Ovary (tissue), 9 donors: ENCODE data around the gene SESN1. TPM values are rescaled to one million over a fixed set of nuclear protein-coding genes. Genes with fewer than 3 reads are reported as not detected.

Experiments
- DNase-seq, 5 donors: peaks; one replicate each; pipeline ENCODE4 v3.0.0-alpha.2; 2019 to 2020
- H3K27ac ChIP-seq, 2 donors: fragments of 200-600 bp; one replicate each; pipeline versions ENCODE4 v1.5.1 to v1.8.0; 2019 to 2022
- H3K27me3 ChIP-seq: fragments of 200-600 bp; one replicate; pipeline ENCODE4 v1.8.0; 2022
- H3K36me3 ChIP-seq: fragments of 200-600 bp; sonication (generic); one replicate; pipeline ENCODE4 v1.5.1; 2019
- H3K4me1 ChIP-seq: one replicate; pipeline ENCODE4 v1.8.1; 2013; ENCODE audit warnings: mild to moderate bottlenecking, moderate library complexity; ENCODE audit not compliant: insufficient read depth
- H3K4me3 ChIP-seq: fragments of 200-600 bp; sonication (generic); one replicate; pipeline ENCODE4 v1.5.1; 2017
- H3K9me3 ChIP-seq, 2 donors: fragments of 200-600 bp in 1 of 2; sonication (generic) in 1 of 2; one replicate each; pipeline versions ENCODE4 v1.5.1 to v1.8.1; 2013 to 2019; ENCODE audit warnings: mild to moderate bottlenecking in 1 of 2, moderate library complexity in 1 of 2
- CTCF ChIP-seq, 3 donors: fragments of 450-650 bp in 2 of 3; fragments of 200-600 bp in 1 of 3; IDR thresholded peaks; one replicate each; pipeline versions ENCODE4 v1.5.1 to v1.8.0; 2016 to 2022; ENCODE audit warnings: antibody characterized with exemption in 3 of 3, mild to moderate bottlenecking in 1 of 3
- EP300 ChIP-seq: sonication (generic); formaldehyde crosslinking; IDR thresholded peaks from one replicate; pipeline ENCODE4 v1.6.1; 2017; ENCODE audit warnings: antibody characterized with exemption
- POLR2A ChIP-seq: fragments of 450-650 bp; IDR thresholded peaks from one replicate; pipeline ENCODE4 v1.6.1; 2017; ENCODE audit warnings: antibody characterized with exemption, mild to moderate bottlenecking, moderate library complexity
- WGBS, 3 donors: extraction: QIAGEN DNeasy Blood & Tissue Kit in 1 of 3; methylation state at CpG; one replicate each; pipeline versions ENCODE4 v1.1.5 to v1.1.7; 2013 to 2017; 5-methylcytosine and 5-hydroxymethylcytosine counted together
- intact Hi-C, 4 donors: fragments of 100-400 bp; cut with DNase I; formaldehyde crosslinking; loops; one replicate each; pipeline versions ENCODE4 v1.11.0 to v1.15.1; 2022 to 2023
- polyA plus RNA-seq, 2 donors: library from polyadenylated mRNA; stranded (reverse); fragments of 200-250 nt in 1 of 2; fragments of 350-450 nt in 1 of 2; fragmentation: Illumina TruSeq in 1 of 2; extraction: RNeasy Lipid Tissue Mini Kit (QIAGEN cat#74804) in 1 of 2; gene quantifications; one replicate each; pipeline ENCODE4 v1.2.3, GENCODE V29; 2013 to 2014
- total RNA-seq, 7 donors: library from RNA; depleted of rRNA in 2 of 7; stranded (reverse); fragments of >200 nt in 2 of 7; fragmentation: NEBNext Ultra II Directional in 3 of 7; extraction: Animal tissue kit (Norgen Biotek cat#: 25700) in 3 of 7; gene quantifications; one replicate each; pipeline versions ENCODE4 v1.1.0 to v1.2.4, GENCODE V29; 2016 to 2023
- donor health status: DM: no; HTN: no; CAD: no; lungs with moderate emphysema.
- donor health status: DM: no; HTN: no; CAD: no.
- donor health status: Bipolar disorder and iron deficiency.
- donor health status: DM: yes; HTN: yes; CAD: no.
- donor health status: DM: no; HTN: no; CAD: no.
- donor health status: DM: yes; HTN: yes; CAD: no.

Gene SESN1
- total and polyA plus RNA-seq, 9 donors: 36.5 to 97.2 (median 65.4) TPM

DNA sequence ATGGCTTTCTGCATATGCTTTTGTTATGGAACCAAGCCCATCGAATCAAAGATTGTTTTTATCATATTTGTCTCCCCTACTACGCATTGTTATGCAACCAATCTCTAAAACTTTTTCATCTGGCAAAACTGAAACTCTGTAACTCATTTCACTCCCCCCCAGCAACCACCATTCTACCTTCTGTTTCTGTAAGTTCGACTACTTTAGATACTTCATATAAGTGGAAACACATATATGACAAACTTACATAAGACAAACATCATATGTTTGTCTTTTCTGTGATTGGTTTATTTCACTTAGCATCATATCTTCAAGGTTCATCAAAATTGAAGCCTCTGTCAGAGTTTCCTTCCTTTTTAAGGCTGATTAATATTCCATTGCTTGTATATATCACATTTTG, 35.4 kb upstream of the SESN1 start:
- Histone ChIP-seq H3K36me3 (no peaks in the 10 kb centered on the region), H3K9me3 (no peaks in the 10 kb centered on the region), H3K27ac (no peak overlapping the region), H3K4me3 (no peak overlapping the region), H3K27me3 (no peaks in the 10 kb centered on the region), H3K4me1 (no peaks in the 10 kb centered on the region)
- TF ChIP-seq EP300: no peak
- TF ChIP-seq POLR2A: no peak
- no peak for TF ChIP-seq CTCF (IDR thresholded peaks at IDR 0.05)
- intact Hi-C loops: no loop called here
- DNase-seq: no peak
- 94 to 97% (median 95%) methylated on average over 3 of the region's 3 CpGs for WGBS, 3 donors

- no peaks in the 10 kb centered on the region for H3K27me3 ChIP-seq
- H3K9me3 ChIP-seq: no peaks in the 10 kb centered on the region
- DNase-seq: no peak
- intact Hi-C loops: no loop called here
- TF ChIP-seq POLR2A: no peak
- TF ChIP-seq EP300: no peak
- TF ChIP-seq CTCF (IDR thresholded peaks at IDR 0.05): no peak
- H3K4me3 ChIP-seq: no peak overlapping the region
- peaks cover 3% of the 10 kb centered on the region for H3K4me1 ChIP-seq
- H3K36me3 ChIP-seq: no peaks in the 10 kb centered on the region
- H3K27ac ChIP-seq: no peak overlapping the region
- WGBS, 3 donors: 42 to 65% (median 46%) methylated on average over 3 of the region's 3 CpGs
Measured at GRCh38 chr6:109125504-109125903, 30.9 kb upstream of the SESN1 start.

DNA sequence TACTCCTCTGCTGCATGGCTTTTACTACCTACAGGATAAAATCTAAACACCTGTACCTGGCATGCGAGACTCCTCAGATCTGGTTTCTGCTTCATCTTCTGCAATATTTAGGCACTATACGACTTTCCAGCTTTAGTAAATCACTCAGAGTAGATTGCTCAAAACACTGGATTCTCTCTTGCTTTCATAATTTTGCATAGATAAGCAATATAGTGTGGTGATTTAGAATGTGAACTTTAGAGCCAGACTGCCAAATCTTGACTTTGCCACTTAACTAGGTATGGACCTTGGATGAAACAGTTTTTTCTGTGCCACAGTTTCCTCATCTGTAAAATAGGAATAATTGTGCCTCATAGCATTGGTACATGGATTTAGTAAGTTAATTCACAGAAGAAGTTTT, 29.6 kb upstream of the SESN1 start:
- peaks cover 3% of the 10 kb centered on the region for H3K4me1 ChIP-seq
- 92 to 97% (median 96%) methylated on average over 2 of the region's 2 CpGs for WGBS, 3 donors
- DNase-seq: no peak
- no peaks in the 10 kb centered on the region for H3K9me3 ChIP-seq
- H3K36me3 ChIP-seq: no peaks in the 10 kb centered on the region
- intact Hi-C loops: no loop called here
- TF ChIP-seq POLR2A: no peak
- no peak for TF ChIP-seq CTCF (IDR thresholded peaks at IDR 0.05)
- no peak for TF ChIP-seq EP300
- H3K27ac ChIP-seq: no peak overlapping the region
- H3K4me3 ChIP-seq: no peak overlapping the region
- H3K27me3 ChIP-seq: no peaks in the 10 kb centered on the region

DNA sequence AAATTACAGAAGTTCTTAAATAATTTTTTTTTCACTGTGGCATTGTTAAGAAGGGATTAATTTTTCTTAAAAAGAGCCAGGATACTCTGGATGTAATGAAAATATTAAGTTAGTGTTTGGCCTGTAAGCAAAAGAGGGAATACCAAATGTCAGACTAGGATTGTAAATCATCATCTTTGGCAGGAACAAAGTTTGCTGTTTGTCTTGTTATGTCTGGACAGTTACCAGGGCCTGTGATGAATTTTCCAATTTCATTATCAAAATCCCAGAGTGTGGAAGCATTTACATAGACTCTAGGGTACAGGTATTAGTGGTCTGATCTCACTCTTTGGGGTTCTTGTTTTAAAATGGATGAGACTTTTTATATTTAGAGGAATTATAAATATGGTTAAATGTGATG, 26.8 kb upstream of the SESN1 start:
- no peaks in the 10 kb centered on the region for H3K27me3 ChIP-seq
- no peaks in the 10 kb centered on the region for H3K9me3 ChIP-seq
- DNase-seq: no peak
- TF ChIP-seq EP300 (no peak), POLR2A (no peak), CTCF (IDR thresholded peaks at IDR 0.05) (no peak)
- no peak overlapping the region for H3K27ac ChIP-seq
- no peak overlapping the region for H3K4me3 ChIP-seq
- no peaks in the 10 kb centered on the region for H3K36me3 ChIP-seq
- H3K4me1 ChIP-seq: peaks cover 3% of the 10 kb centered on the region
- intact Hi-C loops: no loop called here
